IPS-18c (cell line): ENCODE results near the gene ESPN.
"Not testable (repeated sequence)": the region's sequence is repeated elsewhere in the genome, so short reads cannot be mapped to it uniquely, and the experiment has no call there.

Source experiments
- H3K4me3 ChIP-seq: 2 replicates; pipeline ENCODE4 v1.7.0; 2013; ENCODE audit warnings: low read depth, mild to moderate bottlenecking, low read length, moderate library complexity; ENCODE audit not compliant: insufficient read depth
- H3K9me3 ChIP-seq: one replicate; pipeline ENCODE4 v1.6.1; 2013; ENCODE audit warnings: mild to moderate bottlenecking, low read length, moderate library complexity; ENCODE audit not compliant: control insufficient read depth, insufficient read depth

ESPN gene

GRCh38 chr1:6493834-6494223, 69.3 kb downstream of the ESPN start:
- not testable (repeated sequence) for H3K9me3 ChIP-seq, H3K4me3 ChIP-seq

- Histone ChIP-seq H3K4me3 (no peak overlapping the region), H3K9me3 (no peaks in the 10 kb centered on the region)
These were observed 70.1 kb downstream of the ESPN start for GRCh38 chr1:6494627-6495026.

- no peak overlapping the region for H3K4me3 ChIP-seq
- H3K9me3 ChIP-seq, result no peaks in the 10 kb centered on the region
These were observed 70.5 kb downstream of the ESPN start for GRCh38 chr1:6495041-6495441.

- Histone ChIP-seq H3K4me3 (peak overlapping the region; percentile 59), H3K9me3 (no peaks in the 10 kb centered on the region)
These were observed 71.2 kb downstream of the ESPN start for GRCh38 chr1:6495540-6496364.

GRCh38 chr1:6496365-6496721, 71.8 kb downstream of the ESPN start:
- peak overlapping the region; percentile 59 for H3K4me3 ChIP-seq
- H3K9me3 ChIP-seq, result no peaks in the 10 kb centered on the region

GRCh38 chr1:6496890-6497214, 72.3 kb downstream of the ESPN start:
- Histone ChIP-seq H3K9me3 (no peaks in the 10 kb centered on the region), H3K4me3 (peak overlapping the region; percentile 59)

- no peaks in the 10 kb centered on the region for H3K9me3 ChIP-seq
- peak overlapping the region; percentile 63 for H3K4me3 ChIP-seq
These were observed 72.8 kb downstream of the ESPN start for GRCh38 chr1:6497215-6497866.

- peak overlapping the region; percentile 63 for H3K4me3 ChIP-seq
- no peaks in the 10 kb centered on the region for H3K9me3 ChIP-seq
These were observed 73.4 kb downstream of the ESPN start for GRCh38 chr1:6497867-6498575.

GRCh38 chr1:6498576-6499111, 74.1 kb downstream of the ESPN start:
- H3K9me3 ChIP-seq, result no peaks in the 10 kb centered on the region
- H3K4me3 ChIP-seq, result no peak overlapping the region

GRCh38 chr1:6499296-6499695, 74.7 kb downstream of the ESPN start:
- no peaks in the 10 kb centered on the region for H3K9me3 ChIP-seq

GRCh38 chr1:6500544-6501278, 76.1 kb downstream of the ESPN start:
- Histone ChIP-seq H3K4me3 (no peak overlapping the region), H3K9me3 (no peaks in the 10 kb centered on the region)

More at GRCh38 chr1:6499296-6499695, 74.7 kb downstream of the ESPN start:
- H3K4me3 ChIP-seq, result no peak overlapping the region

- H3K4me3 ChIP-seq, result no peak overlapping the region
- no peaks in the 10 kb centered on the region for H3K9me3 ChIP-seq
These were observed 76.8 kb downstream of the ESPN start for GRCh38 chr1:6501279-6501813.

- Histone ChIP-seq H3K4me3 (no peak overlapping the region), H3K9me3 (no peaks in the 10 kb centered on the region)
These were observed 77.7 kb downstream of the ESPN start for GRCh38 chr1:6502000-6502891.

- H3K4me3 ChIP-seq, result no peak overlapping the region
- H3K9me3 ChIP-seq, result no peaks in the 10 kb centered on the region
These were observed 79.5 kb downstream of the ESPN start for GRCh38 chr1:6503884-6504602.

GRCh38 chr1:6504887-6505286, 80.3 kb downstream of the ESPN start:
- no peak overlapping the region for H3K4me3 ChIP-seq
- no peaks in the 10 kb centered on the region for H3K9me3 ChIP-seq
